Measurements from ENCODE around the gene ARMH2. TPM values are rescaled to one million over a fixed set of nuclear protein-coding genes. Genes with fewer than 3 reads are reported as not detected.
"Not testable (repeated sequence)": the region's sequence is repeated elsewhere in the genome, so short reads cannot be mapped to it uniquely, and the experiment has no call there.

The ARMH2 gene
- total and polyA plus RNA-seq, 7 experiments from 2014 or later, result 0.70 to 9.4 (median 3.8) TPM; not detected in 1

DNA sequence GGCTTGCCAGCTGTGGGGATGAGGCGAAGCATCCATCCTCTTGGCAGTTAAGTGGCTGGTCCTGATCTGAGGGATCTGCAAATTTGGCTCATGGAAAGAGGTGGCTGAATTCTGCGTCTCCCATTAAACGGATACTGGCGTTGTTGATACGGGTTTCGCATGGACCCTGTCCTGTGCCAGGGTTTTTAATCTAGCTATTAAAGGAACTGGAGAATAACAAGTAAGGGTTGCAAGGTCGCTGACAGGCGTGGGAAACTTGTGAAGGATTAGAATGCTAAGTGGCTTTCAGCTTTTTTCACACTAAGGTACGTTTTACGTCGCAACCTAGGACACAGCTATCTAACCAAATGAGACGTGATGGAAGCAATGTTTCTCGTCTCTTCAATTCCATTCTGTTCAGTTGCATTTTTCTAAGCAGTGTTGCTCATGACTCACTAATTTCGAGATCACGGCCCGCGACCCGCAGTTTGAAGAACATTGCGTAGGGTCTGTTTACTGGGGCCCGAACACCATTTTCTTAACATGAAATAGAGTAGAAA is 23.1 kb downstream of the ARMH2 start:
- ChIA-PET POLR2A (interaction anchor here (0.5 to 2.3 kb wide), 12 partner anchors 9 to 273 kb away, joined by 3 to 13 read pairs (median 3); partner anchors contain the start of genes ACOT13 and TDP2), CTCF (interaction anchor here (0.7 to 1.2 kb wide), 2 partner anchors 233 to 280 kb away, joined by 3 read pairs; no protein-coding TSS in a partner anchor)
- no peak for ATAC-seq
- H3K4me3 Mint-ChIP-seq, result peak overlapping the region; percentile 98 to 99 (median 98)
- H3K27me3 ChIP-seq (ENCODE audit: control insufficient read depth in 2 of 2, insufficient read depth in 2 of 2, low read length in 2 of 2), result no peaks in the 10 kb centered on the region
- peak overlapping the region; percentile 93 for H3K4me3 ChIP-seq (ENCODE audit: low read length)
- no peaks in the 10 kb centered on the region for H3K27me3 Mint-ChIP-seq
- no peaks in the 10 kb centered on the region for H3K9me3 ChIP-seq (ENCODE audit: control insufficient read depth in 2 of 3, low read length in 3 of 3)
- intact Hi-C loops (cut with micrococcal nuclease), result loop anchor here (1.0 to 5.0 kb wide), 7 partner anchors 54 to 243 kb away; partner anchors contain the start of gene TDP2 (in 1 of the 2)
- peaks cover 0 to 15% (median 0%) of the 10 kb centered on the region in 5 donors for H3K36me3 Mint-ChIP-seq
- no peaks in the 10 kb centered on the region for H3K9me3 Mint-ChIP-seq
- H3K36me3 ChIP-seq (ENCODE audit: control insufficient read depth in 2 of 3, insufficient read depth in 3 of 3, low read length in 3 of 3), result peaks cover 0 to 4% (median 0%) of the 10 kb centered on the region in 3 experiments
- peaks cover 10 to 44% (median 21%) of the 10 kb centered on the region in 7 donors for H3K4me1 Mint-ChIP-seq
- peak overlapping the region; percentile 28 to 98 (median 97) for H3K27ac Mint-ChIP-seq
- peak overlapping the region; percentile 90 for H3K27ac ChIP-seq (ENCODE audit: low read depth, low read length)
- peaks cover 6 to 7% of the 10 kb centered on the region in 2 donors for H3K4me1 ChIP-seq (ENCODE audit: control insufficient read depth in 2 of 2, insufficient read depth in 2 of 2, low read length in 2 of 2)
- peak in 2 of 9 donors; percentile 10 to 18 for DNase-seq

DNA sequence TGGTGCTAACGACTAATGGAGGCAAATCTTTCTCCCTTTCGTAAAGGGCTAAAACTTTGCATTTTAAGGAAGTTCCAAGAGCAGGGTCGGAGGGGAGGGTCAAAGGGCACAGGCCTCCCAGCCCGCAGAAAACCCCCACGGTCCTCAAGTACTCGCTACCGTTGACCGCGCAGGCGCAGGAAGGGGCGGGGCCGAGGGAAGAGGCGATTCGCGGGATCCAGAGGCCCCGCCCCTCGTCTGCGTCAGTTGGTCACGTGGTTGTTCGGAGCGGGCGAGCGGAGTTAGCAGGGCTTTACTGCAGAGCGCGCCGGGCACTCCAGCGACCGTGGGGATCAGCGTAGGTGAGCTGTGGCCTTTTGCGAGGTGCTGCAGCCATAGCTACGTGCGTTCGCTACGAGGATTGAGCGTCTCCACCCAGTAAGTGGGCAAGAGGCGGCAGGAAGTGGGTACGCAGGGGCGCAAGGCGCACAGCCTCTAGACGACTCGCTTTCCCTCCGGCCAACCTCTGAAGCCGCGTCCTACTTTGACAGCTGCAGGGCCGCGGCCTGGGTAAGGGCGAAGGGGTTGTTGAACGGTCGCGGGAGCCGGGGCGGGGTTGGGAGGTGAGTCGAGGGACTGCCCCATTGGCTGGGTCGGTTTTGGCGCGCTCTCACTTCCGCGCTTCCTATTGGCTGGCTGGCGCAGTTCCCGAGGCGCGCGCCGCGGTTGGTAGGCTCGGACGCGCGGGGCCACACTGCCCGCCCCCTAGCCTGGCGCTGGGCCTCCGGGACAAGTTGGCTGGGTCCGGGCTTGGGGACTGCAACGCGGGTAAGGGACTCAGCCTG is 23.8 kb downstream of the ARMH2 start, which contains the start of gene GMNN:
TSS of gene GMNN (plus strand) at position 242 of the 824 bp plus-strand sequence. CDS start 2,310 bp downstream, outside the sequence.
- peaks cover 0 to 12% (median 0%) of the 10 kb centered on the region in 5 donors for H3K36me3 Mint-ChIP-seq
- Histone ChIP-seq H3K4me1 (ENCODE audit: control insufficient read depth in 2 of 2, insufficient read depth in 2 of 2, low read length in 2 of 2) (peaks cover 6 to 7% of the 10 kb centered on the region in 2 donors), H3K4me3 (ENCODE audit: low read length) (peak within 1 kb of the TSS; percentile 93), H3K9me3 (ENCODE audit: control insufficient read depth in 2 of 3, low read length in 3 of 3) (no peaks in the 10 kb centered on the region), H3K27me3 (ENCODE audit: control insufficient read depth in 2 of 2, insufficient read depth in 2 of 2, low read length in 2 of 2) (no peaks in the 10 kb centered on the region), H3K27ac (ENCODE audit: low read depth, low read length) (peak within 1 kb of the TSS; percentile 90), H3K36me3 (ENCODE audit: control insufficient read depth in 2 of 3, insufficient read depth in 3 of 3, low read length in 3 of 3) (peaks cover 0 to 4% (median 0%) of the 10 kb centered on the region in 3 experiments)
- DNase-seq (peak; percentile 91 to 99 (median 94)), ATAC-seq (peak; percentile 95)
- H3K27ac Mint-ChIP-seq, result peak within 1 kb of the TSS; percentile 91 to 98 (median 97)
- peaks cover 10 to 38% (median 21%) of the 10 kb centered on the region in 7 donors for H3K4me1 Mint-ChIP-seq
- ChIA-PET CTCF (interaction anchor here (1.0 to 1.2 kb wide), 2 partner anchors 53 to 280 kb away, joined by 3 read pairs; no protein-coding TSS in a partner anchor), POLR2A (interaction anchor here (0.5 to 2.3 kb wide), 12 partner anchors 8 to 1227 kb away, joined by 3 to 13 read pairs (median 3); partner anchors contain the start of genes ACOT13 and TDP2)
- H3K4me3 Mint-ChIP-seq, result peak within 1 kb of the TSS; percentile 98 to 99 (median 98)
- no peaks in the 10 kb centered on the region for H3K9me3 Mint-ChIP-seq
- intact Hi-C loops (cut with micrococcal nuclease), result loop anchor here (1.0 to 5.0 kb wide), 7 partner anchors 54 to 244 kb away; partner anchors contain the start of gene TDP2 (in 2 of the 2)
- no peaks in the 10 kb centered on the region for H3K27me3 Mint-ChIP-seq

DNA sequence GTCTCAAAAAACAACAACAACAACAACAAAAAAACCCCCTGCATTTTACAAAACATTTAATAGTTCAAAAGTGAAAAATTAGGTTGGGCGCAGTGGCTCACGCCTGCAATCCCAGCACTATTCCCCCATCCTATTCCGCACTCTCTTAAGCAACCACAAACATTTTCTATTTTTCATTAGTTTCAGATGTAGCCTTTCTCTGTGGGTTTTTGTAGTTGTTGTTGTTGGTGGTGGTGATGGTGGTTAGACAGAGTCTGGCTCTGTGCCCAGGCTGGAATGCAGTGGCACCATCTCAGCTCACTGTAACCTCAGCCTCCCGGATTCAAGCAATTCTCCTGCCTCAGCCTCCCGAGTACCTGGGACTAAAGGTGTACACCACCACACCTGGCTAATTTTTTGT is 30.4 kb downstream of the ARMH2 start:
- POLR2A ChIA-PET, result no interaction called here
- Histone ChIP-seq H3K27me3 (ENCODE audit: control insufficient read depth in 2 of 2, insufficient read depth in 2 of 2, low read length in 2 of 2) (no peaks in the 10 kb centered on the region), H3K4me3 (ENCODE audit: low read length) (no peak overlapping the region), H3K27ac (ENCODE audit: low read depth, low read length) (no peak overlapping the region), H3K36me3 (ENCODE audit: control insufficient read depth in 2 of 3, insufficient read depth in 3 of 3, low read length in 3 of 3) (no peaks in the 10 kb centered on the region), H3K9me3 (ENCODE audit: control insufficient read depth in 2 of 3, low read length in 3 of 3) (no peaks in the 10 kb centered on the region), H3K4me1 (ENCODE audit: control insufficient read depth in 2 of 2, insufficient read depth in 2 of 2, low read length in 2 of 2) (no peaks in the 10 kb centered on the region)
- no peaks in the 10 kb centered on the region for H3K9me3 Mint-ChIP-seq
- CTCF ChIA-PET, result interaction anchor here (4.3 kb wide), 1 partner anchor 186 kb away, joined by 32 read pairs; no protein-coding TSS in a partner anchor
- no peaks in the 10 kb centered on the region for H3K27me3 Mint-ChIP-seq
- ATAC-seq (no peak), DNase-seq (no peak)
- H3K36me3 Mint-ChIP-seq, result peaks cover 0 to 2% (median 0%) of the 10 kb centered on the region in 5 donors
- H3K27ac Mint-ChIP-seq, result no peak overlapping the region
- intact Hi-C loops (cut with micrococcal nuclease), result no loop called here
- H3K4me1 Mint-ChIP-seq, result peaks cover 0 to 8% (median 2%) of the 10 kb centered on the region in 7 donors
- no peak overlapping the region for H3K4me3 Mint-ChIP-seq

DNA sequence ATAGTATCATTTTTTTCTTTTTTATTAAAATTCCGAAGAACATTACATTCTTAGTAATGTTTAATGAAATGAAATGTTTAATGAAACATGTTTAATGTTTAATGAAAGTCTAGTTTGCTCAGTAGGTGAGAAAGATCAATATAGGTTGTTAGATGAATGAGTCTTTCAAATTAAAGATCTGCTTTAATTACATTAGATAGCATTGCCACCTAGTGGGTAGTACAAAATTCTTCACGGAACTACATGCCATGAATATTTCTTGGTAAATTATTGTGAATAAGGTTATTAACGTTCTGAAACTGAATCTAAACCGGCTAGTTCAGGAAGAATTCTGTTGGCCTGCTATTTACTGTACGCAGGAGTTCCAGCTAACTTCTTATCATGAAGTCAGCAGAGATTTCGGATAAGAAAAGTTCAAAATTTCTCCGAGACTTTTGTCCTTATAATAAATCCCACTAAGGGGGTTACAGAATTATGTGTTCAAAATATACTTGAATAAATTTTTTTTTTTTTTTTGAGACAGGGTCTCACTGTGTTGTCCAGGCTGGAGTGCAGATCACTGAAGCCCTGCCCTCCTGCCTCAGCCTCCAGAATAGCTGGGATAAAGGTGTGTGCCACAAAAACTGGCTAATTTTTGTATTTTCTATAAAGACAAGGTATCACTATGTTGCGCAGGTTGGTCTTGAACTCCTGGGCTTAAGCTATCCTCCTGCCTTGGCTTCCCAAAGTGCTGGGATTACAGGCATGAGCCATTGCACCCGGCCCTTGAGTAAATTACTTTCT is 31.8 kb downstream of the ARMH2 start:
- ChIA-PET POLR2A (interaction anchor here (0.8 to 1.4 kb wide), 3 partner anchors 9 to 48 kb away, joined by 3 to 5 read pairs (median 3); partner anchors contain the start of gene C6orf62), CTCF (interaction anchor here (0.6 to 4.3 kb wide), 6 partner anchors 103 to 1357 kb away, joined by 3 to 32 read pairs (median 4); a partner anchor contains a TSS)
- H3K27me3 ChIP-seq (ENCODE audit: control insufficient read depth in 2 of 2, insufficient read depth in 2 of 2, low read length in 2 of 2), result no peaks in the 10 kb centered on the region
- Mint-ChIP-seq H3K36me3 (peaks cover 0 to 2% (median 0%) of the 10 kb centered on the region in 5 donors), H3K27ac (no peak overlapping the region), H3K4me1 (peaks cover 0 to 8% (median 3%) of the 10 kb centered on the region in 7 donors), H3K9me3 (no peaks in the 10 kb centered on the region), H3K4me3 (no peak overlapping the region), H3K27me3 (no peaks in the 10 kb centered on the region)
- DNase-seq (peak in 6 of 9 donors; percentile 9 to 48 (median 41)), ATAC-seq (peak; percentile 74)
- no peaks in the 10 kb centered on the region for H3K9me3 ChIP-seq (ENCODE audit: control insufficient read depth in 2 of 3, low read length in 3 of 3)
- intact Hi-C loops (cut with micrococcal nuclease), result loop anchor here (1.0 to 2.0 kb wide), 7 partner anchors 46 to 336 kb away; no protein-coding TSS in a partner anchor
- no peaks in the 10 kb centered on the region for H3K36me3 ChIP-seq (ENCODE audit: control insufficient read depth in 2 of 3, insufficient read depth in 3 of 3, low read length in 3 of 3)
- H3K4me1 ChIP-seq (ENCODE audit: control insufficient read depth in 2 of 2, insufficient read depth in 2 of 2, low read length in 2 of 2), result no peaks in the 10 kb centered on the region
- no peak overlapping the region for H3K4me3 ChIP-seq (ENCODE audit: low read length)
- H3K27ac ChIP-seq (ENCODE audit: low read depth, low read length), result no peak overlapping the region

DNA sequence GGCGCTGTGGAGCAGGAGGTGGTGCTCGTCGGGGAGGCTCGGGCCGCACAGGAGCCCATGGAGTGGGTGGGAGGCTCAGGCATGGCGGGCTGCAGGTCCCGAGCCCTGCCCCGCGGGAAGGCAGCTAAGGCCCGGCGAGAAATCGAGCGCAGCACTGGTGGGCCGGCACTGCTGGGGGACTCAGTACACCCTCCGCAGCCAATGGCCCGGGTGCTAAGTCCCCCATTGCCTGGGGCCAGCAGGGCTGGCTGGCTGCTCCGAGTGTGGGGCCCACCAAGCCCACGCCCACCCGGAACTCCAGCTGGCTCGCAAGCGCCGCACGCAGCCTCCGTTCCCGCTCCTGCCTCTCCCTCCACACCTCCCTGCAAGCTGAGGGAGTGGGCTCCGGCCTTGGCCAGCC is 32.7 kb downstream of the ARMH2 start:
- H3K4me1 ChIP-seq (ENCODE audit: control insufficient read depth in 2 of 2, insufficient read depth in 2 of 2, low read length in 2 of 2); H3K27me3 ChIP-seq (ENCODE audit: control insufficient read depth in 2 of 2, insufficient read depth in 2 of 2, low read length in 2 of 2); DNase-seq; H3K9me3 Mint-ChIP-seq; H3K4me3 ChIP-seq (ENCODE audit: low read length); H3K36me3 ChIP-seq (ENCODE audit: control insufficient read depth in 2 of 3, insufficient read depth in 3 of 3, low read length in 3 of 3); H3K27ac ChIP-seq (ENCODE audit: low read depth, low read length); ATAC-seq; H3K9me3 ChIP-seq (ENCODE audit: control insufficient read depth in 2 of 3, low read length in 3 of 3); H3K4me3 Mint-ChIP-seq; POLR2A ChIA-PET; H3K27ac Mint-ChIP-seq; H3K36me3 Mint-ChIP-seq; H3K27me3 Mint-ChIP-seq: not testable (repeated sequence)
- H3K4me1 Mint-ChIP-seq, result peaks cover 0 to 11% (median 4%) of the 10 kb centered on the region in 7 donors
- intact Hi-C loops (cut with micrococcal nuclease), result loop anchor here (1.0 to 2.0 kb wide), 7 partner anchors 45 to 335 kb away; no protein-coding TSS in a partner anchor
- CTCF ChIA-PET, result interaction anchor here (4.3 kb wide), 1 partner anchor 184 kb away, joined by 32 read pairs; no protein-coding TSS in a partner anchor
